Measurements from ENCODE around the gene GALNT14. TPM values are rescaled to one million over a fixed set of nuclear protein-coding genes. Genes with fewer than 3 reads are reported as not detected.

Gene GALNT14
- total RNA-seq, 1 donor from 2014 or later, result 0.33 TPM

DNA sequence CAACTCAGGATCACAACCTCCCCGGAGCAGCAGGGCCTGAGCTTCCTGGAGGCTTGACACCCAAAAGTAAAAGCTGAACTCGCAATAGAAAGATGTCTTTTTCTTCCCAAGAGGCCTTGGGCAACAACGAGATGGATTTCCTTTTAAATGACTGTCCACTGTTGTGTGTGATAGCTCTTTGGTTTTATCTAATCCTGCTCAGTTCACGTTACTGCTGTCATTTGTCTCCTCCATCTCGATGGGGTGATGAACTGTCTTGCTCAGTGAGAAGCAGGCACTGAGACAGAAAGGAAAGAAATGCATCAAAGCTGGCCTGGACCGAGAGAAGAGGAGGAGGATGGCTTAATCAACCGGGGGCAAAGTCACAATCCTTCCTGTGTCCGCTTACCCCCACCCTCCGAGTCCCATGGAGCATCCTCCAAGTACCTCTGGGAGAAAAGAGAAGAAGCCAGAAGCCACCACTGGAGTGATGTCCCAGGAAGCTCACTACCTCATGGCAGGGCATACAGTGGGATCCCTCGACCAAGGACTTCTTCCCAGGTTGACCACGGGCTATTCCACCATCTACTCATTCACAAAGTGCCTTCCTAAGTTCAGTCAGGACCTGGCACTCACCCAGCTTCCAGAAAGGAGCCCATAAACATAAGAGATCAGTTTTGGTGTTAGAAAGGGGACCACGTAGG lies 68.5 kb downstream of the GALNT14 start:
- H3K9me3 Mint-ChIP-seq, result no peaks in the 10 kb centered on the region
- H3K4me1 Mint-ChIP-seq, result no peaks in the 10 kb centered on the region
- no peak overlapping the region for H3K27ac Mint-ChIP-seq
- H3K4me3 Mint-ChIP-seq, result no peak overlapping the region
- H3K27me3 Mint-ChIP-seq, result no peaks in the 10 kb centered on the region
- DNase-seq, result no peak
- no peaks in the 10 kb centered on the region for H3K36me3 Mint-ChIP-seq (ENCODE audit: low read depth)
- intact Hi-C loops (cut with micrococcal nuclease), result no loop called here

DNA sequence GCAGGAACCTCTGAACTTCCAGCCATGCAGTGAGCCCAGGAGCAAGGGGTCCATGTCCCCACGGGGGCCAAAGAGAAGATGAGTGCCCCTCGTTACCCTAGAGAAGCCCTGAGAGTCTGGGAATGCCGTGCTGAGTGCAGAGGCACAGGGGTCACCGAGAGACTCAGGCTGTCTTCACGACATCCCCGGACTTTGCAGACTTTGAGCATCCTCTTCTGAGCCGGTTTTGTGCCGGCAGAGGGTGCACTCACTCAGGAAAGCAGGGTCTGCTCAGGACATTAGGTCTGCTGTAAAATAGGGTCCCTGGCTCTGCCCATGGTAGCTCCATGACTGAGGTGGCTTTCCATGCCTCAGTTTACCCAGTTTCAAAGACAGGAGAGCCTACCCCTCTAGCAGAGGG lies 71.0 kb downstream of the GALNT14 start:
- H3K27ac Mint-ChIP-seq, result no peak overlapping the region
- no peaks in the 10 kb centered on the region for H3K4me1 Mint-ChIP-seq
- intact Hi-C loops (cut with micrococcal nuclease), result no loop called here
- H3K36me3 Mint-ChIP-seq (ENCODE audit: low read depth), result no peaks in the 10 kb centered on the region
- no peaks in the 10 kb centered on the region for H3K9me3 Mint-ChIP-seq
- no peak overlapping the region for H3K4me3 Mint-ChIP-seq
- no peak for DNase-seq
- H3K27me3 Mint-ChIP-seq, result no peaks in the 10 kb centered on the region

DNA sequence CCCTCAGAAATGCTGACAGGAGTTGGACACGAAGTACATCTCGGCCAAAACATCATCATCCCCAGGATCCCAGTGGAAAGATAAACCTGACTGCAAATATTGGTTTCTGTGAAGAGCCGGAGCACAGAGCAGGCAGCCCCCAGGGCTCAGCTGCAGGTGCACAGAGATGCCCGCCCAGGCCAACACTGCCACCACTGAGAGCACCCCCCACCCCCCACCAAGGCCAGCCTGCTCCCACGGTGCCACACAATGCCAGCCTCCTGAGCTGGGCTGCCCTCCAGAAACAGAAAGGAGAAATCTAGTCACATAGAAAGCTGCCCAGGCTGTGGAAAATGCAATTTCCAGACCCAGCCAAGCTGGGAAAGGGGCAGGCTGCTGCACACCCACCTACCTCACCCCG lies 71.7 kb downstream of the GALNT14 start:
- Mint-ChIP-seq H3K9me3 (no peaks in the 10 kb centered on the region), H3K27ac (no peak overlapping the region), H3K4me3 (no peak overlapping the region), H3K36me3 (ENCODE audit: low read depth) (no peaks in the 10 kb centered on the region), H3K27me3 (no peaks in the 10 kb centered on the region), H3K4me1 (no peaks in the 10 kb centered on the region)
- no peak for DNase-seq
- intact Hi-C loops (cut with micrococcal nuclease), result no loop called here

DNA sequence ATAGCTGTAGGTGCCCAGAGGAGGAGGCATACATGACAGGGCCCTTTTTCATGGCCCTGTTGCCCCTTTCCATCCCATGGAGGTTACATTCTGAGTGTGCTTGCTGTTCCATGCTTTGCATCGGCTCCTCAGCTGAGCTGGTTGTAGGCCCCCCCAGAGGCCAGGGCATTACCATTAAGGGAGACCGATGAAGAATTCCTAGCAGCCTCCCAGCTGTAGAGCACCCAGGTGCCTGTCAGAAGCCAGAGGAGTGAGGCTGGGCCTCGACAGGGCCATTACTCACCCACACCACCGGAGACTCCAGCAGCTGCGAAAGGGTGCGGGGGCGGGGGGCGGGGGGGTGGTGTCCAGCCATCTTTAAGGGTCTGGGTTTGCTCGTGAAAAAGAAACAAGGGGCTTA lies 72.2 kb downstream of the GALNT14 start:
- Mint-ChIP-seq H3K4me1 (no peaks in the 10 kb centered on the region), H3K27me3 (no peaks in the 10 kb centered on the region), H3K36me3 (ENCODE audit: low read depth) (no peaks in the 10 kb centered on the region), H3K27ac (no peak overlapping the region), H3K9me3 (no peaks in the 10 kb centered on the region), H3K4me3 (no peak overlapping the region)
- intact Hi-C loops (cut with micrococcal nuclease), result no loop called here
- no peak for DNase-seq

DNA sequence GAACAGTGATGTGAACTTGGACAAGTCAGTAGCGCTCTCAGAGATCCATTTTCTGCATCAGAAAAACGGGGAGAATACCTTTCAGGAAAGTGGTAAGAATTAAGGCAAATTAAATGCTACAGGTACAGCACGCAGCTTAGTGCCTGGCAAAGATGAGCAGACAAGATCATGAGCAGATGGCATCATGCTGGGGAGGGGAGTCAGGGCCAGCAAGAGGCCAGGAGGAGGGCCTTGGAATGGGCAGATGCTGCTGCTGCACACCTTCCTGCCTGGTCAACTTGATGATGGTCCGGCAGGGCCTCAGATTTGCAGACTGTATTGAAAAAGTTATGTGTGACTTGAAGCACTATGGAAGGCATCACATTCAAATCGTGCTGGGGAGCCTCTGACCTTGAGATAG lies 72.9 kb downstream of the GALNT14 start:
- H3K27ac Mint-ChIP-seq, result no peak overlapping the region
- no peaks in the 10 kb centered on the region for H3K27me3 Mint-ChIP-seq
- no peak overlapping the region for H3K4me3 Mint-ChIP-seq
- H3K4me1 Mint-ChIP-seq, result no peaks in the 10 kb centered on the region
- no peak for DNase-seq
- H3K9me3 Mint-ChIP-seq, result no peaks in the 10 kb centered on the region
- intact Hi-C loops (cut with micrococcal nuclease), result no loop called here
- H3K36me3 Mint-ChIP-seq (ENCODE audit: low read depth), result no peaks in the 10 kb centered on the region

DNA sequence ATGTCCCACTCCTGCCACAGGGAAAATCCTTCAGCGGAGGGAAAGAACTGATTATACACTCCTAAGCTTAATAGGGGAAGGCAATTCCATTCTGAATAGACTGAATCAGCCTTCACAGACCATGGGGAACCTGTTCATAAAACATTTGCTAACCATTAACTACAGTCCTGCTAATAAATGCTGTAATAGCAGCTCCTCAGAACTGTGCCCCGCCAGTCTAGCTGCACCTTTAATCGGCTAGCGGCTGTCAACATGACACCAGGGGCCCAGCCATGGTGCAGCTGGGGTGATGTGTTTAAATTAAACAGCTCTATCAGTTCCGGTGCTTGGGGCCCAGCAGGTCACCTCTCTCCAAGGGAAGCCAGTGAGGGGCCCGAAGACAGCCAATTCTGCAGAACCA lies 77.8 kb downstream of the GALNT14 start:
- no peak for DNase-seq
- H3K4me3 Mint-ChIP-seq, result no peak overlapping the region
- no peak overlapping the region for H3K27ac Mint-ChIP-seq
- H3K4me1 Mint-ChIP-seq, result no peaks in the 10 kb centered on the region
- H3K9me3 Mint-ChIP-seq, result no peaks in the 10 kb centered on the region
- H3K27me3 Mint-ChIP-seq, result no peaks in the 10 kb centered on the region
- H3K36me3 Mint-ChIP-seq (ENCODE audit: low read depth), result no peaks in the 10 kb centered on the region
- intact Hi-C loops (cut with micrococcal nuclease), result no loop called here

DNA sequence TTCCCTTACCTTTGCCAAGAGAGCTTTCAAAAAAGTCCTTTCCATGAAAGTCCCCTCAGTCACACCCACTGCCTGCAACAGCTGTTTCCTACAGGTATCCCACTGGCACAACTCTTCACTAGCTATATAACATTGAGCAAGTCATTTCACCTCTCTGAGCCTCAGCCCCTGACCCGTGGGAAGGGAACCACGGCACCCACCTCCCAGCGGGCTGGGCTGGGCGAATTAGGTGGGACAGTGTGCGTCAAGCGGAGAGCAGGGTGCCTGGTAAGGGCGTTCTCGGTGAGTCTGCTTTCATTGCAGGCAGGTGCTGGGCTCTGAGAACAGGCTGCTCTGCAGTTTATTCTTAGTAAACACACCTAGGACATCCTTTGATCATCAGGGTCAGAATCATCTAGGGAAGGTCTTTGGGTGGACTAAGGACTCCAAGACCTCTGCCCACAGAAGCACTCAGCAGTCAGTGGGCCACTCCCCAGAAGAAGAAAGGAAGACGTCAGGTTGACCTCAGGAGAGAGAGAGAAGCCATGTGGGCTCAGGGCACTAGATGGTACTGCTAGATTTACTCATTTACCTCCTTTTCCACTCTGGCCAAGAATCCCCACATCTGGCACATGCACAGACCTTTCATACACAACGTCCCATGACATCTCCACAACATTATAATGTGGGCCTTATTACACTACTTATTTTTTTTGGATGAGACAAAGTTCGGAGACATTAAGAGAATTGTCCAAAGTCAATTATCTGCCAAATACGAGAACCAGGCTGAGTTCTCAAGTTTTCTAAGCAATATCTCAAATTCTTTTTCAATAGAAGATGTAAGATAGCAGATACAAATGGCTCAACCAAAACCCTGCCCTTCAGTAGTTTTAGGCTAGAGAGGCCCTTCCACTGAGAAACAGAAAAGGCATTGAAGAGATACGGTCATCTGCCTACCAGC lies 79.9 kb downstream of the GALNT14 start:
- H3K27ac Mint-ChIP-seq, result no peak overlapping the region
- H3K4me3 Mint-ChIP-seq, result no peak overlapping the region
- no peaks in the 10 kb centered on the region for H3K36me3 Mint-ChIP-seq (ENCODE audit: low read depth)
- no peak for DNase-seq
- no peaks in the 10 kb centered on the region for H3K4me1 Mint-ChIP-seq
- no peaks in the 10 kb centered on the region for H3K9me3 Mint-ChIP-seq
- intact Hi-C loops (cut with micrococcal nuclease), result no loop called here
- no peaks in the 10 kb centered on the region for H3K27me3 Mint-ChIP-seq

DNA sequence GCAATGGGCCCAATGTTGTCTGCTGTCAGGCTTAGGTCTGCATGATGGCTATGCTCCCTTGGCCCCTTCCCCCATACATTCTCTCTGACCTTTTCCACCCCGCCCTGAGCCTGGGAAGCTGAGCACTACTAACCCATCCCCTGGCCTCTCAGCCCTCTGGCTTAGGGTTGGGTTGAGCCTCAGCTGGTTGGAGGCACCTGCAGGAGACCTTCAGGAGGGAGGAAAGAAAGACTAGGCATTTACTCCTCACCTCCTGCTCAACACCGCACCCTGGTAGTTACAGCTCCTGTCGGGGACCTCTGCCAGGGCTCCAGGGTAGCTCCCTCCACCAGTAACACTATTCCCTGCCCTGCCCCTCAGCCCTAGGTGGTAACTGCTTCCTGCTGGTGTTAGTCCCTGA lies 80.5 kb downstream of the GALNT14 start:
- Mint-ChIP-seq H3K4me1 (no peaks in the 10 kb centered on the region), H3K9me3 (no peaks in the 10 kb centered on the region), H3K27ac (no peak overlapping the region), H3K36me3 (ENCODE audit: low read depth) (no peaks in the 10 kb centered on the region), H3K27me3 (no peaks in the 10 kb centered on the region), H3K4me3 (no peak overlapping the region)
- intact Hi-C loops (cut with micrococcal nuclease), result no loop called here
- DNase-seq, result no peak

DNA sequence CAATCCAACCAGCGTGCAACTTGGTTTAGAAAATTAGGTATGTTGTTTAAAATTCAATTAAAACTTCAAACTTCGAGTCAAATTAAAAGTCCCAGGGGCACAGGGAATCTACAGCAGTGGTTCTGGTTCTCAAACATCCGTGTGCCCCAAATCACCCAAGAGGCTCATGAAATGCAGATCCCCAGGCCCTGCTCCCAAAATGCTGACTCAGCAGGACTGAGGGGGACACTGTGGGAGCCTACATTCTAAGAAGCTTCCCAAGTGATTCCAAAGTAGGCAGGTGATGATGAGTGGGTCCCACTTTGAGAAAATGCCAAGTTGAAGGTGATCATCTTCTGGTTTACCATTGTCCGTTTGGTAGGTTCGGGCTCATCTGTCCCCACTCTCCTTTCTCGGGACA lies 82.3 kb downstream of the GALNT14 start:
- no peak overlapping the region for H3K27ac Mint-ChIP-seq
- intact Hi-C loops (cut with micrococcal nuclease), result no loop called here
- no peaks in the 10 kb centered on the region for H3K27me3 Mint-ChIP-seq

DNA sequence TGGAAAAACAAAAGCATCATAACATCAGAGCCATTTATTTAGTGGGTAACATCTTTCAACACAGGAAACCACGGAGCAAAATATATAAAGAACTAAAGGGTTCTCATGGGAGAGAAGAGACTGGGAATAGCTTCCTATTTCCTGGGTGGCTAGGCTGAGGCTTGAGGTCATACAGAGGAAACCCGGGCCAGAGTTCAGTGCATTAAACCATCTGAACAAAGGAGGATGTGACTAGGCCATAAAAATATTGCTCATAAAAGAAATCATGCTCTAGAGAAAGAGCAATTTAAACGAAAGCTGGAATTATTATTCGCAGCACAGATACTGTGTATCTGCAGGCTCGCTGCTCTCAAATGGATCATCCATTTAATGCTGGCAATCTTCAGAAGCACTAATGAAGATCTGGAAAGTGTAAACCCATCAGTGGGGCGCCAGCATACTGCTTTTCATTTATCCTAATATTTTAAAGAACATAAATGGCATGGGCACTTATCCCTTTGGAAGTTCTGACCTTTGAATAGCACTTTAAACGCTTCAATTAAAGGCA lies 83.3 kb downstream of the GALNT14 start:
- Mint-ChIP-seq H3K4me1 (peaks cover 5% of the 10 kb centered on the region), H3K4me3 (no peak overlapping the region), H3K36me3 (ENCODE audit: low read depth) (no peaks in the 10 kb centered on the region), H3K27ac (no peak overlapping the region), H3K27me3 (no peaks in the 10 kb centered on the region), H3K9me3 (no peaks in the 10 kb centered on the region)
- no peak for DNase-seq
- intact Hi-C loops (cut with micrococcal nuclease), result no loop called here

More for the DNA sequence above, 82.3 kb downstream of the GALNT14 start:
- H3K36me3 Mint-ChIP-seq (ENCODE audit: low read depth), result no peaks in the 10 kb centered on the region
- DNase-seq, result no peak
- H3K9me3 Mint-ChIP-seq, result no peaks in the 10 kb centered on the region
- peaks cover 5% of the 10 kb centered on the region for H3K4me1 Mint-ChIP-seq
- no peak overlapping the region for H3K4me3 Mint-ChIP-seq

DNA sequence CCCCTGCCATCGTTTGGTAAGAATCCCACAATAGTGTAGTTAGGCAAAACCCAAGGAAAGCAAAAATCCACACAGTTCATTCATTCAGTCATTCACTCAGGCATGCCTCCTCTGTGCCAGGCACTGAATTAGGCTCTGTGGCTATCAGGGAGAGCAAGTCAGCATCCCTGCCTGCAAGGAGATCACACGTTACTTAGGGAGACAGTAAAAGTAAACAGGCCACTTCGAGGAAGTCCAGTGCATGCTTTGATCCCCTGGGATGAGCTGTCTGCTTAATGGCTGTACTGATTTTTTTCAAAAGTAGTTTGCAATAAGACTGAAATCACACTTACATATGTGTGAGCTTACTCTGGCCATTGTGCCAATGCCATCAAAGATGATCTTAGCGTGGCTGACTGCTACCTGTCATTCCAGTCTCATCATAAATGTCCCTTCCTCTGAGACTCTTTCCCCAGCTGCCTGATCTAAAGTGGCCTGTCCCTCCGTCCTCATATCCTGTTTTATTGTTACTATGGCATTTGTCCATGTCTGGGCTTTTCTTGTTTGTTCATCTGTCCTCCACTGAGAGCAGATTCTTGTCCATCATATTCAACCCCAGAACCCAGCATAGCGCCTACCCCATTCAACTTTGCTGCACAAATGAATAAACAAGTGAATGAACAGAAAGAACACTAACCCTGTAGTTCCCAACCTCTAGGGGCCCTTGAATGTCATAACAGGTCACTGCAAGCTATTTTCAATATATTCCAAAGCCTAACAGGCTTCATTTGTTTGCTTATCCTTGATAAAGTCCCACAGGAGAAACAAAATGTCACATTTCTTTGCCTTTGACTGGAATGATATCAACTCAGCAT lies 84.1 kb downstream of the GALNT14 start:
- DNase-seq, result no peak
- intact Hi-C loops (cut with micrococcal nuclease), result no loop called here
- Mint-ChIP-seq H3K36me3 (ENCODE audit: low read depth) (no peaks in the 10 kb centered on the region), H3K9me3 (no peaks in the 10 kb centered on the region), H3K27me3 (no peaks in the 10 kb centered on the region), H3K4me1 (peaks cover 5% of the 10 kb centered on the region), H3K27ac (no peak overlapping the region), H3K4me3 (no peak overlapping the region)

DNA sequence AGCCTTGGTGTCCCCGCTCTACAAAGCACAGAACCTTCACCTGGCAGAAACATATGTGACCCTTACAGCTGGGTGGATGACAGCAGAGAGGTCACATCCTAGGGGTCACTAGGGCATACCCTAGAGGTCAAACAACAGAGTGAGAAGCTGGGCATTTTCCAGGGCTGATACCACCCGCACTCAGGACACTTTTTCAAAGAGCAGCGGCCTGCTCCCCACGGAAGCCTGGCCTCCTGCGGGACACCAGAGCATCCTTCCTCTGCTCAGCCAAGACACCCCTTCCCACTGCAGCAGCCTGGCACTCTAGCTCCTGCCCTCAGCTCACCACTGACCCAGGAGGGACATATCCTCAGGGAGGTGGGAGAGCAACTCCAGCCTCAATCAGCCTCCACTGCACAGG lies 86.0 kb downstream of the GALNT14 start:
- Mint-ChIP-seq H3K4me3 (no peak overlapping the region), H3K9me3 (no peaks in the 10 kb centered on the region), H3K4me1 (peaks cover 5% of the 10 kb centered on the region), H3K27me3 (no peaks in the 10 kb centered on the region), H3K36me3 (ENCODE audit: low read depth) (no peaks in the 10 kb centered on the region), H3K27ac (no peak overlapping the region)
- DNase-seq, result no peak
- intact Hi-C loops (cut with micrococcal nuclease), result no loop called here

DNA sequence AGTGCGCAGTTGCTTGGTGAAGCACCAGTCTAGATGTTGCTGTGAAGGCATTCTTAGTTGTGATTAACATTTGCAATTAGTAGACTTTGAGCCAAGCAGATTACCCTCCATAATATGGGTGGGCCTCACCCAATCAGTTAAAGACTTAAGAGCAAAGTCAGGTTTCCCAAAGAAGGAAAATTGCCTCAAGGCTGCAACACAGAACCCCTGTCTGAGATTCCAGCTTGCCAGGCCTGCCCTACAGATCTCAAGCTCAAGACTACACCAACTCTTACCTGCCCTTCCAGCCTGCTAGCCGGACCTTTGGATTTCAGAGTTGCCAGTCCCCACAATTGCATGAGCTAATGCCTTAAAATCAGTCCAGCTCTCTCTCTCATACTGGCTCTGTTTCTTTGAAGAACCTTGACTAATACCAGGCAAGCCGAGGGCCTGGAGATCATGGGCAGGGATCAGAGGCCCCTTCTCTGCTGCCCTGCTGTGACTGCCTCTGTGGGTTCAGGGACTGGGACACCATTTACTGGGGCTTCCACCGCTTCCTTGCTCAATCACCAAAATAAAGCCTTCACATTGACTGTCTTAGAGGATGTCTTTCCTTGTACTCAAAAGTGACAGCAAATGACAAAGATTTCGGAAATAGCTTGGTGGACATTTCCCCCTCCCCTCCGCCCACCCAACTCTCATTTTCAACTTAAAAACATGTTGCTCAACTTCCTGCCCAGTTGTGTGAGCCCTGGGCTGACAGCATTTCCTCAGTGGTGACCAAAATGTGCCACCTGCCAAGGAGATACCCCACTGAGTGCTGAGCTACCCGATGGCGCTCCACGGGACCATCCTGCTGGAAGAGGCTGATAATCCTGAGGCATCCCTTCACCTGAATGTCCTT lies 86.7 kb downstream of the GALNT14 start:
- intact Hi-C loops (cut with micrococcal nuclease), result no loop called here
- Mint-ChIP-seq H3K36me3 (ENCODE audit: low read depth) (no peaks in the 10 kb centered on the region), H3K27ac (no peak overlapping the region), H3K9me3 (no peaks in the 10 kb centered on the region), H3K27me3 (no peaks in the 10 kb centered on the region), H3K4me3 (no peak overlapping the region), H3K4me1 (peaks cover 5% of the 10 kb centered on the region)
- no peak for DNase-seq

All from activated CD4-positive, alpha-beta T cell treated with anti-CD3 and anti-CD28 coated beads, Interleukin-2, amount 10 ng/mL, durations not matched to agents 24 days and 14 days (primary cell).